Esophagus squamous epithelium (tissue), 4 donors: ENCODE data around the gene OGA.

ENCODE experiments used
- CTCF ChIP-seq, 6 experiments: fragments of 450-650 bp in 4 of 6; fragments of 200-600 bp in 2 of 6; sonication (generic) in 2 of 6; IDR thresholded peaks; one replicate each; pipeline ENCODE4 v1.5.1; 2016 to 2019; ENCODE audit warnings: antibody characterized with exemption in 6 of 6, mild to moderate bottlenecking in 4 of 6, moderate library complexity in 4 of 6
- POLR2A ChIP-seq, 4 donors: fragments of 450-650 bp; IDR thresholded peaks; one replicate each; pipeline ENCODE4 v1.6.1; 2017; ENCODE audit warnings: antibody characterized with exemption in 4 of 4, mild to moderate bottlenecking in 4 of 4, moderate library complexity in 3 of 4

GRCh38 chr10:101839002-101839401 lies 20.8 kb upstream of the OGA start:
- TF ChIP-seq CTCF (IDR thresholded peaks at IDR 0.05): no peak
- no peak for TF ChIP-seq POLR2A (IDR thresholded peaks at IDR 0.05)
